ENCODE measurements around the gene OBSL1. TPM values are rescaled to one million over a fixed set of nuclear protein-coding genes. Genes with fewer than 3 reads are reported as not detected.

OBSL1 gene
- total RNA-seq, 6 donors from 2014 or later = 38.2 to 303 (median 67.4) TPM

DNA sequence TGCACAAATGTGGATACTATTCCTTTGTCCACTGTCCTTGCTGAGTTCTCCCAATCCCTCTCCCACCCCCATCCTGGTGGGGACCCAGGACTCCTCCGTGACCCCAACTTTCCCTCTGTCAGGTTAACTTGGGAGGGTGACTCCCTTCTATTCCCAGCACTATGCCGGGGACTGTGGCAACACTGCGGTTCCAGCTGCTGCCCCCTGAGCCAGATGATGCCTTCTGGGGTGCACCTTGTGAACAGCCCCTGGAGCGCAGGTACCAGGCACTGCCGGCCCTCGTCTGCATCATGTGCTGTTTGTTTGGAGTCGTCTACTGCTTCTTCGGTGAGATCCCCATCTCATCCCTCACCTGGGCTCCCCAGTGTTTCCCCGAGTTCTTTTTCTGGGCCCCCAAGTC is 26.8 kb downstream of the OBSL1 start:
- DNase-seq (no peak), ATAC-seq (ENCODE audit: low FRiP score in 2 of 2) (no peak)
- Histone ChIP-seq H3K27me3 (no peaks in the 10 kb centered on the region), H3K36me3 (peaks cover 0 to 16% (median 10%) of the 10 kb centered on the region in 4 donors), H3K9me3 (no peaks in the 10 kb centered on the region), H3K4me3 (peak overlapping the region in 3 of 4 donors; percentile 77 to 80 (median 80)), H3K4me1 (peaks cover 24 to 32% (median 26%) of the 10 kb centered on the region in 4 donors), H3K27ac (peak overlapping the region in 2 of 4 donors; percentile 83 to 86)
- WGBS, 2 donors = 48% methylated on average over 9 of the region's 9 CpGs
- TF ChIP-seq POLR2A (IDR thresholded peaks at IDR 0.05) (no peak), EP300 (IDR thresholded peaks at IDR 0.05) (no peak), POLR2AphosphoS5 (IDR thresholded peaks at IDR 0.05) (no peak)
- TF ChIP-seq, protein P1, sequence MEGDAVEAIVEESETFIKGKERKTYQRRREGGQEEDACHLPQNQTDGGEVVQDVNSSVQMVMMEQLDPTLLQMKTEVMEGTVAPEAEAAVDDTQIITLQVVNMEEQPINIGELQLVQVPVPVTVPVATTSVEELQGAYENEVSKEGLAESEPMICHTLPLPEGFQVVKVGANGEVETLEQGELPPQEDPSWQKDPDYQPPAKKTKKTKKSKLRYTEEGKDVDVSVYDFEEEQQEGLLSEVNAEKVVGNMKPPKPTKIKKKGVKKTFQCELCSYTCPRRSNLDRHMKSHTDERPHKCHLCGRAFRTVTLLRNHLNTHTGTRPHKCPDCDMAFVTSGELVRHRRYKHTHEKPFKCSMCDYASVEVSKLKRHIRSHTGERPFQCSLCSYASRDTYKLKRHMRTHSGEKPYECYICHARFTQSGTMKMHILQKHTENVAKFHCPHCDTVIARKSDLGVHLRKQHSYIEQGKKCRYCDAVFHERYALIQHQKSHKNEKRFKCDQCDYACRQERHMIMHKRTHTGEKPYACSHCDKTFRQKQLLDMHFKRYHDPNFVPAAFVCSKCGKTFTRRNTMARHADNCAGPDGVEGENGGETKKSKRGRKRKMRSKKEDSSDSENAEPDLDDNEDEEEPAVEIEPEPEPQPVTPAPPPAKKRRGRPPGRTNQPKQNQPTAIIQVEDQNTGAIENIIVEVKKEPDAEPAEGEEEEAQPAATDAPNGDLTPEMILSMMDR (IDR thresholded peaks at IDR 0.05) = no peak

DNA sequence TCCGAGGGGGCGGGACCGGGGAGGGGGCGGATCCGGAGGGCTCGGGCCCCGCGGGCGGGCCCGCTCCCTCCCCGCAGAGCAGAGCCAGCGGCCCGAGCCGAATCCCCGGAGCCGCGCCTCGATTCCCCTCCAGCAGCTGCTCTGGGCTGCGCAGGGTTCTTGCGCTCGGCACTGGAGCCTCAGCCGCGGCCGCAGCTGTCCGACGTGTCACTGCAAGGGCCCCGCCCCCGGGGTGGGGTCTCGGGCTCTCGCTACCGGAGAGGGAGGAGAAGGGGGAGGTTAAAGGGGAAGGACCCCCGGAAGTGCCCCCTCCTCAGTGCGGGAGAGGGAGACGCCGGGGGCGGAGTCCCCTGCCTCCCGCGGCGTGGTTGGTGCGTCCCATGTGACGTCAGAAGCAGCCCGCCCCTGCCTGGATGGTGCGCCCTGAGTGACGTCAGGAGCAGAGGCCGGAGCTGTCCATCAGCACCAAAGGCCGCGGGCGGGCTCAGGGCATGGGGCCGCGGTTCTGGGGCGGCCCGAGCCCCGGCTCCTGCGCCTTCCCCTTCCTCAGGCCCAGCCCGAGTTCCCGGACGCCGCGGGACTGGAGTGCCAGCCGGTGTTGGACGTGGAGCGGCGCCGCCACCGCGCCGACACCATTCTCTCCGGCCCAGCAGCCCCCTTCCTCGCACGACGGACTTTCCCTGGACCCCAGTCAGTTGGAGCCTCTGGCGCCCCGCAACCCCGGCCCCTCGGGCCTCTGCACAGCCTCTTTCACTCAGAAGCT is 27.6 kb downstream of the OBSL1 start, which contains the start of the genes CHPF and TMEM198:
Gene CHPF, minus strand, starts transcription at position 214 of the 763 bp plus-strand sequence. CDS start 271 bp downstream, outside the sequence.
Gene TMEM198, plus strand, starts transcription at position 433 of the 763 bp plus-strand sequence. CDS start 700 bp downstream, outside the sequence.
- WGBS, 2 donors = 1 to 3% methylated on average over 13 to 31 of the region's 75 CpGs
- peaks cover 0 to 24% (median 17%) of the 10 kb centered on the region in 4 donors for H3K36me3 ChIP-seq
- no peaks in the 10 kb centered on the region for H3K9me3 ChIP-seq
- TF ChIP-seq POLR2A (IDR thresholded peaks at IDR 0.05) (peak in 2 of 4 donors; percentile 42 to 74), POLR2AphosphoS5 (IDR thresholded peaks at IDR 0.05) (peak; percentile 38 to 69), EP300 (IDR thresholded peaks at IDR 0.05) (peak in 1 of 4 donors; percentile 1)
- TF ChIP-seq, protein P1 (IDR thresholded peaks at IDR 0.05) = no peak
- H3K4me1 ChIP-seq = peaks cover 24 to 32% (median 26%) of the 10 kb centered on the region in 4 donors
- peak; percentile 94 to 95 for ATAC-seq (ENCODE audit: low FRiP score in 2 of 2)
- peak; percentile 97 to 99 for DNase-seq
- peak within 1 kb of the TSS; percentile 77 to 82 (median 80) for H3K4me3 ChIP-seq
- peak within 1 kb of the TSS; percentile 72 to 86 (median 80) for H3K27ac ChIP-seq
- H3K27me3 ChIP-seq = no peaks in the 10 kb centered on the region

DNA sequence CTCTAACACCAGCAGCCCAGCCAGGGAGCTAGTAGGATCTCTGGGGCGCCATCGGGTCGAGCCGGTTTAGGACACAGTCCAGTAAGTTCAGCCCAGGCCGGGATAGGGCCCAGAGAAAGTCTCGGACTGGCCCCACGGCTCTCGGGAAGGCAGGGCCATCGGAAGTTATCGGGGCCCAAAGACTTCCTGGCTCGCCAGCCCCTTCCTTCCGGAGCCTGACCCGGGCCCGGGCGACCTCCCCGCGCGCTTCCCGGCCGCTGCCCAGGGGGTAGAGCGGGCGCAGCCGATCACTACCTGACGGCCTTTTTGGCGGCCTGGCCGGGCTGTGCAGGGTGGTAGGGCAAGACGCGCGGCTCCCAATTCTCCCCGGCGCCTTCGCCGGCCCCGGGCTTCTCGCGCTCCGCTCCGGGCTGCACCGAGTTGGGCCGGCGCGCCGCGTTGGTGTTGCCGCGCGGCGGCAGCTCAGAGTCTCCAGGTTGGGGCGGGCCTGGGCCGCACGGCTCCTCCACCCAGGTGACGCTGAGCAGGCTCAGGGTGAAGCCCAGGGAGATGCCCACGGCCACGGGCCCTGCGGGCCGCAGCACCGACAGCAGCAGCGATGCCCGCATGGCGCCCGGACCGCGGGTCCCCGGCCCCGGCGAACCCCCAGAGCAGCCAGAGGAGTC is 28.3 kb downstream of the OBSL1 start:
- TF ChIP-seq POLR2A (IDR thresholded peaks at IDR 0.05) (no peak), EP300 (IDR thresholded peaks at IDR 0.05) (no peak), POLR2AphosphoS5 (IDR thresholded peaks at IDR 0.05) (no peak)
- TF ChIP-seq, protein P1 (IDR thresholded peaks at IDR 0.05) = no peak
- Histone ChIP-seq H3K27me3 (no peaks in the 10 kb centered on the region), H3K27ac (peak overlapping the region; percentile 72 to 86 (median 80)), H3K4me3 (peak overlapping the region; percentile 77 to 82 (median 80)), H3K4me1 (peaks cover 24 to 32% (median 26%) of the 10 kb centered on the region in 4 donors), H3K9me3 (no peaks in the 10 kb centered on the region), H3K36me3 (peaks cover 0 to 25% (median 17%) of the 10 kb centered on the region in 4 donors)
- peak in 1 of 2 donors; percentile 37 for DNase-seq
- peak; percentile 2 to 43 for ATAC-seq (ENCODE audit: low FRiP score in 2 of 2)
- 1% methylated on average over 13 to 16 of the region's 66 CpGs for WGBS, 2 donors

DNA sequence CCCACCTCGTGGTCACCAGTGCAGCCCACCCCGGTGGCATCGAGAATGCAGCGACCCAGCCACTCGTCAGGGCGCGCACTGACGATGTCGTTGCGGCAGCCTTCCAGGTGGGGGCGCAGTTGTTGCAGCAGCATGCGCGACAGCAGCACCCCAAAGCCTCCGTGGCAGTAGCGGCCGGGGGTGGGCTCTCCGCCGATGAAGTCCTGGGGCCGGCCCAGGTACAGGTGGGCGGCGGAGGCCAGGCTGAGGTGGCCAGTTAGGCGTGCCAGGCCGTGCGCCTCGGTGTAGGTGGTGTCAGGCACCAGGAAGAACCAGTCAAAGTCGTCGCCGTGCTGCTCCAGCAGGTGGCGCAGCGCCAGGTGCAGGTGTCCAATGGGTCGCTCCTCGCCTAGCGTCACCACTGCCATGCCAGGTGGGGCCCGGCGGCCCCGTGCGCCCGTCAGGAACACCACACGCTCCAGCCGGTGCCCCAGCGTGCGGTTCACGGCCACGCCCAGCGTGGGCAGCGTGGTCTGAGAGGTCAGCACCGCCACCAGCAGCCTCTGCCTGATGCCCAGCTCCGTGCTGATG is 29.6 kb downstream of the OBSL1 start:
- TF ChIP-seq, protein P1 (IDR thresholded peaks at IDR 0.05) = peak; percentile 83 to 99 (median 98)
- TF ChIP-seq POLR2AphosphoS5 (IDR thresholded peaks at IDR 0.05) = no peak
- DNase-seq (peak; percentile 90 to 96), ATAC-seq (ENCODE audit: low FRiP score in 2 of 2) (peak; percentile 14 to 44)
- H3K9me3 ChIP-seq = no peaks in the 10 kb centered on the region
- WGBS, 2 donors = 7 to 17% methylated on average over 18 to 31 of the region's 48 CpGs
- peaks cover 24 to 32% (median 26%) of the 10 kb centered on the region in 4 donors for H3K4me1 ChIP-seq
- peak overlapping the region in 3 of 4 donors; percentile 19 to 80 (median 37) for H3K4me3 ChIP-seq
- peak overlapping the region in 1 of 4 donors; percentile 12 for H3K27ac ChIP-seq
- H3K36me3 ChIP-seq = peaks cover 0 to 25% (median 17%) of the 10 kb centered on the region in 4 donors
- H3K27me3 ChIP-seq = no peaks in the 10 kb centered on the region

Data from upper lobe of left lung (tissue), 6 donors.